Kasumi-1 (cell line): ENCODE results near the gene NUP210.

Source experiments
- DNase-seq, 2 experiments: peaks; one replicate each; lab custom pipeline; 2025; lab: John Stamatoyannopoulos, UW

The NUP210 gene

GRCh38 chr3:13289771-13290285 is 130.3 kb downstream of the NUP210 start:
- no peak for DNase-seq

DNA sequence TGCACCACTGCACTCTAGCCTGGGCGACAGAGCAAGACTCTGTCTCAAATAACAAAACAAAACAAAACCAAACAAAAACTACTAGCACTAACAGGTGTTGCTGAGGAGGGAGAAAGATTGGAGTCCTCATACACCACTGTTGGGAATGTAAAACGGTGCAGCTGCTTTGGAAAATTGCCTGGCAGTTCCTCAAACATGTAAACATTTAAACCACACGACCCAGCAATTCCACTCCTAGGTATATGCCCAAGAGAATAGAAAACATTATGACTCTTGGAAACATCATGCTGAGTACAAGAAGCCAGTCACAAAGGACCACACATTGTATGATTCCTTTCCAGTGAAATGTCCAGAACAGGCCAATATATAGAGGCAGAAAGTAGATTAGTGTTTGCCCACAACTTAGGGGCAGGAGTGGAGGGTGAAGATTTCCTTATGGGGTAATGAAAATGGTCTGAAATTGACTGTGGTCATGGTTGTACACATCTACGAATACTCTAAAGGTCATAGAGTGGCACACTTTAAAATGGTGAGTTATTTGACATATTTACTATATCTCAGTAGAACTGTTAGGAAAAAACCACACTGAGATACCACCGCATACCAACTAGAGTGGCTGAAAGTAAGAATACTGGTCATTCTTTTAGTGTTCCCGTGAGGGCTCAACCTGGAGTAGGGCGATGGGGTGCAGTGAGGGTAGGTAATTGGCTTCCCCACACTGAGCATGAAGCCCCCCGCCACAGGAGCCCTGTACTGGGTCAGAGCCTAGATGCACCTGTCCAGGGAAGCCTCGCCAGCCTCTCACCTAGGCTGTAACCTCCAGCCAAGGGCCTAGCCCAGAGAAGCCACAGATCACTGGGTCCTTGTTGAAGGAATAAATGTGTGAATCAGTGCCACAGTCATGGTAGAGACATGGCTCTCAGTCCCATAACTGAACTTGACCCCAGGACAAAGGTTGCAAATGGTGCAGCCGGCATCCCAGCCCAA is 131.1 kb downstream of the NUP210 start:
- no peak for DNase-seq

DNA sequence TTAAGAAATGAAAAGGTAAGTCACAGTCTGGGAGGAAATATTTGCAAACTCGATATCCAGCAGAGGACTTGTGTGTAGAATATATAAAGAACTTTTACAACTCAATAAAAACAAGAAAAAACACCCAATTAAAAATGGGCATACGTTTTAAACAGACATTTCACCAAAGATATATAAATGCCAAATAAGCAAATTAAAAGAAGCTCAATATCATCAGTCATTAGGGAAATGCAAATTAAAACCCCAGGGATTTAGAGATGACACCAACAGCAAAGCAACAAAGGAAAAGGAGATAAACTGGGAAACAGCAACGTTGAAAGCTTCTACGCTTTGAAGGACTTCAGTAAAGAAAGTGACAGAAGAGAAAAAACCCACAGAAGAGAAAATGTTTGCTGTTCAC is 132.3 kb downstream of the NUP210 start:
- DNase-seq = no peak

GRCh38 chr3:13286873-13287272 is 133.2 kb downstream of the NUP210 start:
- no peak for DNase-seq

- no peak for DNase-seq
These were observed 135.0 kb downstream of the NUP210 start for GRCh38 chr3:13285007-13285567.

DNA sequence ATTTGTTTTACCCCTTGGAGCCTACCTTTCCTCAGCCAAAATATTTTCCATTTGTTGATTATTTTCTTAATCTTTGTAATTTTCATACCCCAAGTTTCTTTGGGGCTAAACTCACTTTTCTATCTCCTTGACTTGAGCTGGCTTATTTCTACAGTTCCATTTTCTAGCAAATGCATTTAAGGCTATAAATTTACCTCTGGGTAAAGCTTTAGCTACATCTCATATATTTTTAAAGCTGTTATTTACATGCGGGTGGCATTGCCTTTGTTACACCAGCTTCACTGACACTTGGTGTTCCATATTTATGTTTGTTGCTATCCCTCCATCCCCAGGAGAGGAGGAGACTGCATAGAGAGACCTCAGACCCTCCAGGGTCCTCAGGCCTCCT is 136.3 kb downstream of the NUP210 start:
- no peak for DNase-seq

DNA sequence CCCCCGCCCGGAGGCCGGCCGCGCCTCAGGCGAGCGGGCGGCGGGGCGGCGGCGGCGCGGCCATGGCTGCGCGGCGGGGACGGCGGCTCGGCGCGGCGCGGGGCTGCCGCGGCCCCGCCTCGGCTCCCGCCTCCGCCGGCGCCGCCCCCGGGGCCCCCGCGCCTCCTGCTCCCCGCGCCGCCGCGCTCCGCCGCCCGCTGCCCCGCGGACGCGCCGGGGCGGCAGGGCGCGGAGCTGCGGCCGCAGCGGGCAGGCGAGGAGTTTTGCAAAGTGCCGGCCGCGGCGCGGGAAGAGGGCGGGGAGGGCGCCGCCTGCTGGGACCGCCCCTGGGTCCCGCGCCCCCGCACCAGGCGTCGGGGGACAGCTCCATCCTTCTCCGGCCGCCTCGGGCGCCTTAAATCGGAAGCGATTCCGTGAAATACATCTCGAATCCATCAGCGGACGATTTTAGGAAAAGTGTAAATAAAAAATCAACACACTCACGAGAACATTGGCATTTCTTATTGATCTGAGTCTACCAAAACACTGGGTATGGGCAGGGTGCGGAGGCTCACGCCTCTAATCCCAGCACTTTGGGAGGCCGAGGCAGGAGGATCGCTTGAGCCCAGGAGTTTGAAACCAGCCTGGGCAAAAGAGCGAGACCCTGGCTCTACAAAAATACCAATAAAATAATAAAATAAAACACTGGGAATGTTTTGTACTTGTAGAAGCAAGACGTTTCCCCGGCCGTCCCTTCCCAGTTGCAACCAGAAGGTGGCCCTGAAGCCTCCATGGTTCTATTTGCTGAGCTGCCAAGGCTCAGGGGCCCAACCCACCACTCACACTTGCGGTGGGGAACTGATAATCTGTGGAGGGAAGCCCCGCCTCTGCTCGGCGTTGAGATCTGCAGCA is 136.9 kb downstream of the NUP210 start:
- peak; percentile 57 to 65 for DNase-seq

GRCh38 chr3:13282358-13282985 is 137.7 kb downstream of the NUP210 start:
- DNase-seq = peak in 1 of 2 experiments; percentile 11

DNA sequence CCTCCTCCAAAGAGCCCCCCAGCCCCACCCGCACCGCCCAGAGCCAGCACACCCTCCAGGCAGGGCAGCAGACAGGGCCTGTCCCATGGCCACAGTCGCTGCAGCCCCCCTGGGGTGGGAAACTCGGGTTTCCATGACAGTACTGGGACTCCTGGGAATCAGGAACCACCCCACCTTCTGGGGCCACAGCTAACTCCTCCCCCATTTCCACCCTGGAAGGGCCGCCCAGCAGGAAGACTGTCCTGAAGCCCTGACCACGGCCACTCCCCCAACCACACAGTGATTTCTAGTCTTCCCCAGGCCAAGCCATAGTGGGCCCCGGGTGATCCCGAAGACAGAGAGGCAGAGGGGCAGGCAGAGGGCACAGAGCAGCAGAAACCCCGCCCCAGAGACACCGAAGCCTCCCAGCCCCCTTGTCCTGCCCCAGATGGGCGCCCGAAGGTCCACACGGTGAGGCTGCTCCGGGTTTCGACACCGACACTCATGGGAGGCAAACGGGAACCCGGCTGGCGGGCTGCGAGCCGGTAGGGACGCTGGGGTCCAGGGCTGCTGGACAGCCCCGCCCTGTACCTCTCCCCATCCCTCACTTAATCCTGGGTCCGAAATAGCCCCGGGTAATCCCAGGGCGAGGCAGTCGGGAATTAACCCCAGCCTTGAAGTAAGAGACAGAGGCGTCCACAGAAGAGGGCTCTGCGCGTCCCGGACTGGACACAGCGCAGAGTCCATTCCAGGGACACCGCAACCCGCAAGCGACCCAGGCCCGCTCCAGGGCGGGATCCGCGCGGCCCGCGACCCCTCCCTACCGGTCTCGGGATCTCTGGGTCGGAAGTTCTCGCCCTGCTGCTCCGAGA is 138.4 kb downstream of the NUP210 start:
- DNase-seq = no peak

GRCh38 chr3:13280811-13281506 is 139.2 kb downstream of the NUP210 start:
- peak; percentile 46 to 60 for DNase-seq

GRCh38 chr3:13280122-13280790 is 139.9 kb downstream of the NUP210 start:
- no peak for DNase-seq

DNA sequence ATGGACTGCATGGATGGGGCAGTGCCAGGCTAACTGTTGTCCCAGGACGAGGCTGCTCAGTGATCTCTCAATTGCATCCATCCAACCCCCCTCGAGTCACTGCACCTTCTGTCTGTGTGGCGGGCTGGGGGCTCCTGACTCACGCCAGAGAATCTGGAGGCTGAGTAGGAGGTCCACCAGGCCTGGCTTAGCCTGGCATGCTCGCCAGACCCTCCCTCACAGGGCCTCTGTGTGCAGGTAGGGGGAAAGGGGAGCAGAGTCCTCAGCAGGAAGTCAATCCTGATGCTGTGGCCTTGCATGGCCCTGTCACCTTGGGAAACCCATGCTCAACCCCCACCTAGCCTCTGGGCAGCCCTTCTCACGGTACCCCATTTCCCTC is 140.6 kb downstream of the NUP210 start:
- DNase-seq = no peak

- no peak for DNase-seq
These were observed 141.2 kb downstream of the NUP210 start for GRCh38 chr3:13278783-13279531.

GRCh38 chr3:13277860-13278531 is 142.1 kb downstream of the NUP210 start:
- DNase-seq = peak; percentile 20 to 31

- DNase-seq = no peak
These were observed 142.8 kb downstream of the NUP210 start for GRCh38 chr3:13277196-13277813.

DNA sequence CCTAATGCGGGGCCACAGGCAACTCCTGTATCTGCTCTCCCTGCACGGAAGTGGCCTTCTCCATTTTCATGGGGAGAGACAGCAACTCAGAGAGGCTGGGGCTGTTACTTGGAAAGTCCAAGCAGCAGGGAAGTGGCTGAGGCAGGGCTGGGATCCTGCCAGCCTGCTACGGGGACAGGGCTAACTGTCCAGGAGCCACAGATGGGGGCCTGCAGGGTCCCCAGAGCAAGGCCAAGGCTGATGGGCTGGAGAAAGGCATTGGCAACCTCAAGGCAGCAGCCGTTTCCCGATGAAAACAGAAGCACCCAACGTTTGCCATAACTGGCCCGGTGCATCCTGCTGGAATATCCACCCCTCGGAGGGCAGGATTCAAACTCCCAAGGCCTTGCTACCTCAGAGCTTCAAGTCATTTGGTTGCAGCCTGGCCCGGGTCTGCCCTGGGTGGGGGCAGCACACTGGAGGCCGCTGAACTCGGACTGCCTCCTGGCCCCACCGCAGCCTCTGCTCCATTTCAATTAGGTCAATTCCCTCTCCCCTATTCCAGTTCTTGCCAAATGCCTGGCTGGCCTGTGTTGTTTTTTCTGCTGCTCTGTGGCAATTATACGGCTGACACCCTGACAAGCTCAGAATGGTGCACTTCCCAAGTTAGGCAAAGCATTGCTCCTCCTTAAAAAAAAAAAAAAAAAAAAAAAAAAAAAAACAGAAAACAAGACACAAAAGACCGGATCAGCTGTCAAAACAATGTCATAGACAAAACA is 143.5 kb downstream of the NUP210 start:
- no peak for DNase-seq

DNA sequence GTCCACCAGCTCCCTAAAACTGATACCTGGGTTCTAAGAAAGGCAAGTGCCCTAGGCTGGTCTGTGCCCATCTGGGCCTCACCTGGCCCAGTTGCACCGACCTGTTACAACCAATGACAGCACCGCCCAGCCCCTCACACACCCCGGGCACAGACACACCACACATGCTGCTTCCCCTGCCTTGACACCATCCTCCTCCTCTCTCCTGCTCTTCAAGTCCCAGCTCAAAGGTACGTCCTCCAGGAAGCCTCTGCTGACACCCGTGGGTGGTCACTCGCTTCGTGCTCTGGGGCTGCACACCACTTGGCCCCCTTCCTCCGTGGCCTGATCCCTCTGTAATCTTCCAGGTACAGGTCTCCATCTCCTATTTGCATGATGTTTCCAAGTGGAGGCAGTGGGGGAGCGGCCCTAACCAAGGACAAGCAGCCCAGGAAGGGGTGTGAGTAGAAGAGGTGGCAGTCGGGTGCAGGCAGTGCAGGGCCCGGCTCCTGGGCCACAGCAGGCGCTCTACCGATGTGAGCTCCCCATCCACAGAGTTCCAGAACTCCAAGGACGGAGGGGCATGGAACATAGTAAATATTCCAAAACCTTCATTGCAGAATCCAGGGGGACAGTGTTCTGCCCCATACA is 144.6 kb downstream of the NUP210 start:
- DNase-seq = no peak
